ENCODE data around the gene MAP3K13.

GRCh38 chr3:185335799-185336198, 27.1 kb upstream of the MAP3K13 start:
- TF ChIP-seq CTCF (IDR thresholded peaks at IDR 0.05), result no peak
- no peak for TF ChIP-seq POLR2A (IDR thresholded peaks at IDR 0.05)
